Measurements from ENCODE around the gene DCX. TPM values are rescaled to one million over a fixed set of nuclear protein-coding genes. Genes with fewer than 3 reads are reported as not detected.
"Not testable (repeated sequence)": the region's sequence is repeated elsewhere in the genome, so short reads cannot be mapped to it uniquely, and the experiment has no call there.

The DCX gene
- total RNA-seq, 2 donors from 2014 or later = 0.66 to 1.1 TPM

- peaks cover 28% of the 10 kb centered on the region for H3K4me1 Mint-ChIP-seq
- 86 to 93% methylated on average over 2 to 3 of the region's 3 CpGs for WGBS, 2 experiments (ENCODE audit: insufficient coverage in 1 of 2, insufficient read length in 1 of 2)
- DNase-seq = no peak
- no peaks in the 10 kb centered on the region for H3K27me3 ChIP-seq (ENCODE audit: control insufficient read depth, insufficient read depth, low read length, poor library complexity, severe bottlenecking)
- H3K27me3 Mint-ChIP-seq (ENCODE audit: insufficient read depth) = no peaks in the 10 kb centered on the region
- no peaks in the 10 kb centered on the region for H3K4me1 ChIP-seq (ENCODE audit: control insufficient read depth, insufficient read depth, low read length)
- peaks cover 6% of the 10 kb centered on the region for H3K9me3 Mint-ChIP-seq
- H3K27ac Mint-ChIP-seq = no peak overlapping the region
- no peaks in the 10 kb centered on the region for H3K9me3 ChIP-seq (ENCODE audit: control insufficient read depth, low read length)
- no peak for TF ChIP-seq CTCF (conservative IDR thresholded peaks at IDR 0.05)
- no peaks in the 10 kb centered on the region for H3K36me3 ChIP-seq (ENCODE audit: control insufficient read depth, insufficient read depth, low read length)
- no peak overlapping the region for H3K9ac ChIP-seq (ENCODE audit: extremely low read depth, low read length, poor library complexity, severe bottlenecking)
- no peaks in the 10 kb centered on the region for H3K36me3 Mint-ChIP-seq (ENCODE audit: low read depth)
- H3K27ac ChIP-seq (ENCODE audit: low read depth, low read length) = no peak overlapping the region
- H3K4me3 Mint-ChIP-seq = no peak overlapping the region
- H3K4me3 ChIP-seq (ENCODE audit: low read length) = no peak overlapping the region
Measured at GRCh38 chrX:111349101-111349500, 62.9 kb downstream of the DCX start.

DNA sequence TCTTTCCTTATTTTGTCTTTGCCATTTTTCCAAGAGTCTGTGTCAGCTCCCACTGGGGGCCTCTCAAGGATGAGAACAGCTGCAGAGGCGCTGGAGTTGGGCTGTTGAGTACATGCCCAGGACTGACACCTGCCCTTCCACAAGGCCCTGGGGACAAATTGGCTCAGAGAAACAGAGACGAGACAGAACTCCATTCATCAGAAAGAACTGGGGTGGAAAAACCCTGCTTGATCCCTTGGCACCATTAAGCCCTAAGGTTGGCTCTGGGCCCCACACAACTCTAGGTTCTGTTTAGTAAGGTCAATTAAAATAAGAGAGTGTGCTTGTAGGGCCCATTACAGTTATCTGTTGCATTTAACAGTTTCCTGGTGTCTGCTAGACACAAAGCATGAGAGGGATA is 63.6 kb downstream of the DCX start:
- TF ChIP-seq CTCF (conservative IDR thresholded peaks at IDR 0.05) = no peak
- 94% methylated on average over 2 of the region's 2 CpGs; no CpG with 5 or more reads in 1 of the 2 experiments for WGBS, 2 experiments (ENCODE audit: insufficient coverage in 1 of 2, insufficient read length in 1 of 2)
- DNase-seq = no peak
- peaks cover 28% of the 10 kb centered on the region for H3K4me1 Mint-ChIP-seq
- Histone ChIP-seq H3K27me3 (ENCODE audit: control insufficient read depth, insufficient read depth, low read length, poor library complexity, severe bottlenecking) (no peaks in the 10 kb centered on the region), H3K9ac (ENCODE audit: extremely low read depth, low read length, poor library complexity, severe bottlenecking) (no peak overlapping the region), H3K9me3 (ENCODE audit: control insufficient read depth, low read length) (no peaks in the 10 kb centered on the region), H3K4me1 (ENCODE audit: control insufficient read depth, insufficient read depth, low read length) (no peaks in the 10 kb centered on the region), H3K4me3 (ENCODE audit: low read length) (no peak overlapping the region), H3K36me3 (ENCODE audit: control insufficient read depth, insufficient read depth, low read length) (no peaks in the 10 kb centered on the region), H3K27ac (ENCODE audit: low read depth, low read length) (no peak overlapping the region)
- no peaks in the 10 kb centered on the region for H3K36me3 Mint-ChIP-seq (ENCODE audit: low read depth)
- no peaks in the 10 kb centered on the region for H3K27me3 Mint-ChIP-seq (ENCODE audit: insufficient read depth)
- no peak overlapping the region for H3K27ac Mint-ChIP-seq
- no peak overlapping the region for H3K4me3 Mint-ChIP-seq
- H3K9me3 Mint-ChIP-seq = peaks cover 6% of the 10 kb centered on the region

GRCh38 chrX:111346150-111346549 is 65.8 kb downstream of the DCX start:
- not testable (repeated sequence) for H3K4me3 Mint-ChIP-seq; H3K4me1 ChIP-seq (ENCODE audit: control insufficient read depth, insufficient read depth, low read length); H3K9ac ChIP-seq (ENCODE audit: extremely low read depth, low read length, poor library complexity, severe bottlenecking); H3K27ac Mint-ChIP-seq; H3K36me3 ChIP-seq (ENCODE audit: control insufficient read depth, insufficient read depth, low read length); H3K9me3 Mint-ChIP-seq; H3K27ac ChIP-seq (ENCODE audit: low read depth, low read length); H3K4me3 ChIP-seq (ENCODE audit: low read length); H3K36me3 Mint-ChIP-seq (ENCODE audit: low read depth); H3K27me3 ChIP-seq (ENCODE audit: control insufficient read depth, insufficient read depth, low read length, poor library complexity, severe bottlenecking); H3K27me3 Mint-ChIP-seq (ENCODE audit: insufficient read depth); DNase-seq; H3K9me3 ChIP-seq (ENCODE audit: control insufficient read depth, low read length)
- peaks cover 15% of the 10 kb centered on the region for H3K4me1 Mint-ChIP-seq

DNA sequence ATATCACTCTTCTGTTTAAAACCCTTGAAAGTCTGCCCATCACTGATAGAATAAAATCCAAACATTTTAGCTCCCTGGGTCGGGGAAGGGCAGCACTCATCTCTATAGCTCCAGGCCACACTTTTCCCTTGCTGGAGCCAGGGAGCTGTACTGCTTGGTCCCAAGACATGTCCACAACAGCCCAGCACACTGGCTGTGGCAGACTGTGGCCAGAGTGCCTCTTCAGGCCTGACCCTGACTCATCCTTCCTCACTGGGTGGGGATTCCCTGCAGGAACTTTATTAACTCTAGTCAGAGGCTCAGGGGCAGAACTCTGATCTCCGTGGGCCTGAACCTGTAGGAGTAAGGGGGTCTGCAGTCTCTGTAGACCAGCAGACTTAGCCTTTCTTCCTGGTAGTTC is 71.9 kb downstream of the DCX start:
- WGBS, 2 experiments (ENCODE audit: insufficient coverage in 1 of 2, insufficient read length in 1 of 2) = 89% methylated on average over 2 of the region's 2 CpGs; no CpG with 5 or more reads in 1 of the 2 experiments
- H3K36me3 Mint-ChIP-seq (ENCODE audit: low read depth) = no peaks in the 10 kb centered on the region
- Histone ChIP-seq H3K36me3 (ENCODE audit: control insufficient read depth, insufficient read depth, low read length) (no peaks in the 10 kb centered on the region), H3K4me3 (ENCODE audit: low read length) (no peak overlapping the region), H3K9me3 (ENCODE audit: control insufficient read depth, low read length) (no peaks in the 10 kb centered on the region), H3K9ac (ENCODE audit: extremely low read depth, low read length, poor library complexity, severe bottlenecking) (no peak overlapping the region), H3K27ac (ENCODE audit: low read depth, low read length) (no peak overlapping the region), H3K27me3 (ENCODE audit: control insufficient read depth, insufficient read depth, low read length, poor library complexity, severe bottlenecking) (no peaks in the 10 kb centered on the region), H3K4me1 (ENCODE audit: control insufficient read depth, insufficient read depth, low read length) (no peaks in the 10 kb centered on the region)
- DNase-seq = no peak
- no peak overlapping the region for H3K4me3 Mint-ChIP-seq
- no peak for TF ChIP-seq CTCF (conservative IDR thresholded peaks at IDR 0.05)
- no peak overlapping the region for H3K27ac Mint-ChIP-seq
- H3K4me1 Mint-ChIP-seq = no peaks in the 10 kb centered on the region
- no peaks in the 10 kb centered on the region for H3K9me3 Mint-ChIP-seq
- no peaks in the 10 kb centered on the region for H3K27me3 Mint-ChIP-seq (ENCODE audit: insufficient read depth)

All from endodermal cell (in vitro differentiated cells).